HepG2 (cell line): ENCODE data around the gene FIZ1. TPM values are rescaled to one million over a fixed set of nuclear protein-coding genes. Genes with fewer than 3 reads are reported as not detected.
A peak's percentile ranks its signal among the peaks of the same experiment; 100 is the strongest.

Experiments
- AGO1 ChIP-seq: fragments of 200-400 bp; formaldehyde crosslinking; IDR thresholded peaks from 2 replicates; pipeline ENCODE4 v1.6.1; 2017; ENCODE audit warnings: mild to moderate bottlenecking, low read depth, low read length, moderate library complexity; ENCODE audit not compliant: poor library complexity, severe bottlenecking
- CHCHD3 ChIP-seq: sonication (generic); formaldehyde crosslinking; IDR thresholded peaks from 2 replicates; pipeline ENCODE4 v1.8.0; 2022; ENCODE audit warnings: mild to moderate bottlenecking, missing genetic modification reagents, moderate library complexity
- ERF ChIP-seq: IDR thresholded peaks from 2 replicates; pipeline ENCODE4 v1.6.1; 2018; ENCODE audit warnings: missing biosample characterization, missing genetic modification reagents
- ETV6 ChIP-seq: sonication (generic); formaldehyde crosslinking; conservative IDR thresholded peaks from 2 replicates; pipeline ENCODE4 v1.4.0; 2020; ENCODE audit warnings: missing genetic modification reagents
- FOXA3 ChIP-seq: IDR thresholded peaks from 2 replicates; pipeline ENCODE4 v1.6.1; 2016; ENCODE audit warnings: missing genetic modification reagents, missing compliant biosample characterization
- GPN1 ChIP-seq: sonication (generic); formaldehyde crosslinking; IDR thresholded peaks from 2 replicates; pipeline ENCODE4 v1.5.1; 2020; ENCODE audit warnings: missing genetic modification reagents, borderline replicate concordance
- HCFC1 ChIP-seq: fragments of 150-350 bp; IDR thresholded peaks from 2 replicates; pipeline ENCODE4 v1.6.1; 2014; ENCODE audit warnings: low read depth, low read length
- MYC ChIP-seq: sonication (generic); formaldehyde crosslinking; IDR thresholded peaks from 2 replicates; pipeline ENCODE4 v1.9.0; 2021; ENCODE audit warnings: missing genetic modification reagents, borderline replicate concordance
- NCOA1 ChIP-seq: sonication (generic); formaldehyde crosslinking; IDR thresholded peaks from 2 replicates; pipeline ENCODE4 v1.9.0; 2021; ENCODE audit warnings: missing genetic modification reagents
- NFE2 ChIP-seq: sonication (generic); formaldehyde crosslinking; IDR thresholded peaks from 2 replicates; pipeline ENCODE4 v1.4.0; 2020; ENCODE audit warnings: missing genetic modification reagents
- NFIB ChIP-seq: sonication (generic); formaldehyde crosslinking; IDR thresholded peaks from 2 replicates; pipeline ENCODE4 v1.9.0; 2021; ENCODE audit warnings: missing genetic modification reagents, mild to moderate bottlenecking, borderline replicate concordance
- SALL2 ChIP-seq: sonication (generic); formaldehyde crosslinking; IDR thresholded peaks from 2 replicates; pipeline ENCODE4 v1.8.1; 2023; ENCODE audit warnings: mild to moderate bottlenecking, missing genetic modification reagents, inconsistent platforms
- SIN3A ChIP-seq: IDR thresholded peaks from 2 replicates; pipeline ENCODE4 v1.6.1; 2011; ENCODE audit warnings: low read depth, mild to moderate bottlenecking, control low read depth, low read length, borderline replicate concordance
- SMAD1 ChIP-seq: sonication (generic); formaldehyde crosslinking; IDR thresholded peaks from 2 replicates; pipeline ENCODE4 v1.4.0; 2020; ENCODE audit warnings: missing genetic modification reagents, low read depth, mild to moderate bottlenecking, borderline replicate concordance
- SOX5 ChIP-seq: IDR thresholded peaks from 2 replicates; pipeline ENCODE4 v1.6.1; 2016; ENCODE audit warnings: borderline replicate concordance
- TAF1 ChIP-seq: sonication (generic); formaldehyde crosslinking; IDR thresholded peaks from 2 replicates; pipeline ENCODE4 v1.4.0; 2020; ENCODE audit warnings: missing genetic modification reagents
- ZNF484 ChIP-seq: sonication (generic); formaldehyde crosslinking; IDR thresholded peaks from 2 replicates; pipeline ENCODE4 v1.5.1; 2020; ENCODE audit warnings: mild to moderate bottlenecking, low read depth, missing genetic modification reagents, borderline replicate concordance
- polyA plus RNA-seq, 8 experiments: library from polyadenylated mRNA; depleted of rRNA in 3 of 8; stranded (reverse) in 7 of 8; unstranded in 1 of 8; fragments of >200 nt; fragmentation: Illumina TruSeq in 4 of 8; extraction: Trizol in 4 of 8; gene quantifications; 2 replicates each; pipeline versions ENCODE4 v1.2.1 to v1.2.3, GENCODE V29; 2011 to 2016; ENCODE audit warnings: low read depth in 4 of 8, missing spikeins in 1 of 8, mixed read lengths in 1 of 8; ENCODE audit not compliant: insufficient read depth in 1 of 8
- total RNA-seq, 5 experiments: library from RNA; depleted of rRNA; stranded (reverse); fragments of >200 nt; fragmentation: Illumina TruSeq; extraction: Trizol; gene quantifications; 2 replicates each; pipeline ENCODE4 v1.2.3, GENCODE V29; 2016; ENCODE audit warnings: low read depth in 1 of 5
- TF ChIP-seq, protein P1 (sequence below): sonication (generic); formaldehyde crosslinking; IDR thresholded peaks from 2 replicates; pipeline ENCODE4 v1.4.0; 2020; ENCODE audit warnings: mild to moderate bottlenecking, missing genetic modification reagents
- TF ChIP-seq, protein P2 (sequence below): sonication (generic); formaldehyde crosslinking; IDR thresholded peaks from 2 replicates; pipeline ENCODE4 v1.4.0; 2020; ENCODE audit warnings: mild to moderate bottlenecking, missing genetic modification reagents
- TF ChIP-seq, protein P3 (sequence below): sonication (generic); formaldehyde crosslinking; IDR thresholded peaks from 2 replicates; pipeline ENCODE4 v1.5.0; 2020; ENCODE audit warnings: missing genetic modification reagents
- TF ChIP-seq, protein P4 (sequence below): IDR thresholded peaks from 2 replicates; pipeline ENCODE4 v1.6.1; 2016; ENCODE audit warnings: control low read depth
- TF ChIP-seq, protein P5 (sequence below): sonication (generic); formaldehyde crosslinking; IDR thresholded peaks from 2 replicates; pipeline ENCODE4 v1.4.0; 2020; ENCODE audit warnings: missing genetic modification reagents, borderline replicate concordance

The FIZ1 gene
- total and polyA plus RNA-seq, 2 of the 13 experiments (the other 11 are each of a cell fraction or from before 2014, with no cell fraction given) = 3.6 to 5.9 TPM

DNA sequence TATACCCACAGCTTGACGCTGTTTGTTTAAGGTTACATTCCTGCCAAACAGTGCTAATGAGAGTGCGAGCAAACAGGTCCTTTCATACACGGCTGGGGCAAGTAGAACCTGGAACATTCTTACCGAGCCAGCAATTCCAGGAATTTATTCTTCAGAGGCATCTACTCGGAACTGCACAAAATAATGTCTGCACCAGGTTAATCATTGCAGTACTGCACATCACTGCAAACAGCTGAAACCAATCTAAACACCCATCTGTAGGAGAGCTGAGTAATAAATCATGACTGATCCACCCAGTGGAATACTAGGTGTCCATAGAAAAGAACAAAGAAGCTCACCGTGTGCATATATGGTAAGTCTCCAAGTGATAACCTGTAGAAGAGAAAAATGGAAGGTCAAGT lies 17.5 kb downstream of the FIZ1 start (continued):
- TF ChIP-seq, protein P1, sequence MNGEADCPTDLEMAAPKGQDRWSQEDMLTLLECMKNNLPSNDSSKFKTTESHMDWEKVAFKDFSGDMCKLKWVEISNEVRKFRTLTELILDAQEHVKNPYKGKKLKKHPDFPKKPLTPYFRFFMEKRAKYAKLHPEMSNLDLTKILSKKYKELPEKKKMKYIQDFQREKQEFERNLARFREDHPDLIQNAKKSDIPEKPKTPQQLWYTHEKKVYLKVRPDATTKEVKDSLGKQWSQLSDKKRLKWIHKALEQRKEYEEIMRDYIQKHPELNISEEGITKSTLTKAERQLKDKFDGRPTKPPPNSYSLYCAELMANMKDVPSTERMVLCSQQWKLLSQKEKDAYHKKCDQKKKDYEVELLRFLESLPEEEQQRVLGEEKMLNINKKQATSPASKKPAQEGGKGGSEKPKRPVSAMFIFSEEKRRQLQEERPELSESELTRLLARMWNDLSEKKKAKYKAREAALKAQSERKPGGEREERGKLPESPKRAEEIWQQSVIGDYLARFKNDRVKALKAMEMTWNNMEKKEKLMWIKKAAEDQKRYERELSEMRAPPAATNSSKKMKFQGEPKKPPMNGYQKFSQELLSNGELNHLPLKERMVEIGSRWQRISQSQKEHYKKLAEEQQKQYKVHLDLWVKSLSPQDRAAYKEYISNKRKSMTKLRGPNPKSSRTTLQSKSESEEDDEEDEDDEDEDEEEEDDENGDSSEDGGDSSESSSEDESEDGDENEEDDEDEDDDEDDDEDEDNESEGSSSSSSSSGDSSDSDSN (CRISPR knock-in tag) = no peak
- no peak for TF ChIP-seq HCFC1
- no peak for TF ChIP-seq AGO1
- no peak for TF ChIP-seq SIN3A
- no peak for TF ChIP-seq SALL2
- TF ChIP-seq CHCHD3 = no peak
- no peak for TF ChIP-seq ETV6 (CRISPR knock-in tag)
- no peak for TF ChIP-seq ZNF484 (CRISPR knock-in tag)
- TF ChIP-seq FOXA3 = 0 out of 2 replicates have a peak, but pooled peaks have one; percentile 5
- TF ChIP-seq NFIB (CRISPR knock-in tag) = no peak
- no peak for TF ChIP-seq TAF1 (CRISPR knock-in tag)
- peak; percentile 45; the same call in 1 of the 2 replicates for TF ChIP-seq SOX5
- TF ChIP-seq SMAD1 (CRISPR knock-in tag) = no peak
- TF ChIP-seq NFE2 (CRISPR knock-in tag) = no peak
- TF ChIP-seq, protein P2, sequence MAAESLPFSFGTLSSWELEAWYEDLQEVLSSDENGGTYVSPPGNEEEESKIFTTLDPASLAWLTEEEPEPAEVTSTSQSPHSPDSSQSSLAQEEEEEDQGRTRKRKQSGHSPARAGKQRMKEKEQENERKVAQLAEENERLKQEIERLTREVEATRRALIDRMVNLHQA (CRISPR knock-in tag) = no peak
- TF ChIP-seq ERF (CRISPR knock-in tag) = no peak
- no peak for TF ChIP-seq GPN1
- TF ChIP-seq, protein P3, sequence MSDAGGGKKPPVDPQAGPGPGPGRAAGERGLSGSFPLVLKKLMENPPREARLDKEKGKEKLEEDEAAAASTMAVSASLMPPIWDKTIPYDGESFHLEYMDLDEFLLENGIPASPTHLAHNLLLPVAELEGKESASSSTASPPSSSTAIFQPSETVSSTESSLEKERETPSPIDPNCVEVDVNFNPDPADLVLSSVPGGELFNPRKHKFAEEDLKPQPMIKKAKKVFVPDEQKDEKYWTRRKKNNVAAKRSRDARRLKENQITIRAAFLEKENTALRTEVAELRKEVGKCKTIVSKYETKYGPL (CRISPR knock-in tag) = no peak
- no peak for TF ChIP-seq NCOA1 (CRISPR knock-in tag)
- TF ChIP-seq, protein P4, sequence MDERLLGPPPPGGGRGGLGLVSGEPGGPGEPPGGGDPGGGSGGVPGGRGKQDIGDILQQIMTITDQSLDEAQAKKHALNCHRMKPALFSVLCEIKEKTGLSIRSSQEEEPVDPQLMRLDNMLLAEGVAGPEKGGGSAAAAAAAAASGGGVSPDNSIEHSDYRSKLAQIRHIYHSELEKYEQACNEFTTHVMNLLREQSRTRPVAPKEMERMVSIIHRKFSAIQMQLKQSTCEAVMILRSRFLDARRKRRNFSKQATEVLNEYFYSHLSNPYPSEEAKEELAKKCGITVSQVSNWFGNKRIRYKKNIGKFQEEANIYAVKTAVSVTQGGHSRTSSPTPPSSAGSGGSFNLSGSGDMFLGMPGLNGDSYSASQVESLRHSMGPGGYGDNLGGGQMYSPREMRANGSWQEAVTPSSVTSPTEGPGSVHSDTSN (CRISPR knock-in tag) = 0 out of 2 replicates have a peak, but pooled peaks have one; percentile 11
- TF ChIP-seq, protein P5, sequence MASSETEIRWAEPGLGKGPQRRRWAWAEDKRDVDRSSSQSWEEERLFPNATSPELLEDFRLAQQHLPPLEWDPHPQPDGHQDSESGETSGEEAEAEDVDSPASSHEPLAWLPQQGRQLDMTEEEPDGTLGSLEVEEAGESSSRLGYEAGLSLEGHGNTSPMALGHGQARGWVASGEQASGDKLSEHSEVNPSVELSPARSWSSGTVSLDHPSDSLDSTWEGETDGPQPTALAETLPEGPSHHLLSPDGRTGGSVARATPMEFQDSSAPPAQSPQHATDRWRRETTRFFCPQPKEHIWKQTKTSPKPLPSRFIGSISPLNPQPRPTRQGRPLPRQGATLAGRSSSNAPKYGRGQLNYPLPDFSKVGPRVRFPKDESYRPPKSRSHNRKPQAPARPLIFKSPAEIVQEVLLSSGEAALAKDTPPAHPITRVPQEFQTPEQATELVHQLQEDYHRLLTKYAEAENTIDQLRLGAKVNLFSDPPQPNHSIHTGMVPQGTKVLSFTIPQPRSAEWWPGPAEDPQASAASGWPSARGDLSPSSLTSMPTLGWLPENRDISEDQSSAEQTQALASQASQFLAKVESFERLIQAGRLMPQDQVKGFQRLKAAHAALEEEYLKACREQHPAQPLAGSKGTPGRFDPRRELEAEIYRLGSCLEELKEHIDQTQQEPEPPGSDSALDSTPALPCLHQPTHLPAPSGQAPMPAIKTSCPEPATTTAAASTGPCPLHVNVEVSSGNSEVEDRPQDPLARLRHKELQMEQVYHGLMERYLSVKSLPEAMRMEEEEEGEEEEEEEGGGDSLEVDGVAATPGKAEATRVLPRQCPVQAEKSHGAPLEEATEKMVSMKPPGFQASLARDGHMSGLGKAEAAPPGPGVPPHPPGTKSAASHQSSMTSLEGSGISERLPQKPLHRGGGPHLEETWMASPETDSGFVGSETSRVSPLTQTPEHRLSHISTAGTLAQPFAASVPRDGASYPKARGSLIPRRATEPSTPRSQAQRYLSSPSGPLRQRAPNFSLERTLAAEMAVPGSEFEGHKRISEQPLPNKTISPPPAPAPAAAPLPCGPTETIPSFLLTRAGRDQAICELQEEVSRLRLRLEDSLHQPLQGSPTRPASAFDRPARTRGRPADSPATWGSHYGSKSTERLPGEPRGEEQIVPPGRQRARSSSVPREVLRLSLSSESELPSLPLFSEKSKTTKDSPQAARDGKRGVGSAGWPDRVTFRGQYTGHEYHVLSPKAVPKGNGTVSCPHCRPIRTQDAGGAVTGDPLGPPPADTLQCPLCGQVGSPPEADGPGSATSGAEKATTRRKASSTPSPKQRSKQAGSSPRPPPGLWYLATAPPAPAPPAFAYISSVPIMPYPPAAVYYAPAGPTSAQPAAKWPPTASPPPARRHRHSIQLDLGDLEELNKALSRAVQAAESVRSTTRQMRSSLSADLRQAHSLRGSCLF = no peak
- TF ChIP-seq MYC (CRISPR knock-in tag) = no peak
